Measurements from ENCODE around the gene IGF2R.

- TF ChIP-seq CTCF (optimal IDR thresholded peaks at IDR 0.05 in 1 of 3, IDR thresholded peaks at IDR 0.05 in 1 of 3, conservative IDR thresholded peaks at IDR 0.05 in 1 of 3; ENCODE audit: extremely low read depth in 1 of 3, insufficient read depth in 2 of 3, low read length in 3 of 3) (no peak), EZH2 (IDR thresholded peaks at IDR 0.05; ENCODE audit: low read length) (no peak)
These were observed 35.7 kb downstream of the IGF2R start for GRCh38 chr6:160004419-160005175.

Data from keratinocyte (primary cell).